AG10803 (cell line): ENCODE measurements around the gene REPS1.
"Not testable (repeated sequence)": the region's sequence is repeated elsewhere in the genome, so short reads cannot be mapped to it uniquely, and the experiment has no call there.

Experiments used
- DNase-seq: peaks from one replicate; pipeline ENCODE4 v3.0.0; 2010; ENCODE audit warnings: low read depth
- H3K4me3 ChIP-seq: 2 replicates; pipeline ENCODE4 v1.5.1; 2011; ENCODE audit warnings: mild to moderate bottlenecking, low read length, control low read depth
- TF ChIP-seq, protein P1 (sequence below): conservative IDR thresholded peaks from 2 replicates; pipeline ENCODE4 v1.5.1; 2011; ENCODE audit warnings: mild to moderate bottlenecking, low read length, control low read depth, inconsistent platforms

REPS1 gene

DNA sequence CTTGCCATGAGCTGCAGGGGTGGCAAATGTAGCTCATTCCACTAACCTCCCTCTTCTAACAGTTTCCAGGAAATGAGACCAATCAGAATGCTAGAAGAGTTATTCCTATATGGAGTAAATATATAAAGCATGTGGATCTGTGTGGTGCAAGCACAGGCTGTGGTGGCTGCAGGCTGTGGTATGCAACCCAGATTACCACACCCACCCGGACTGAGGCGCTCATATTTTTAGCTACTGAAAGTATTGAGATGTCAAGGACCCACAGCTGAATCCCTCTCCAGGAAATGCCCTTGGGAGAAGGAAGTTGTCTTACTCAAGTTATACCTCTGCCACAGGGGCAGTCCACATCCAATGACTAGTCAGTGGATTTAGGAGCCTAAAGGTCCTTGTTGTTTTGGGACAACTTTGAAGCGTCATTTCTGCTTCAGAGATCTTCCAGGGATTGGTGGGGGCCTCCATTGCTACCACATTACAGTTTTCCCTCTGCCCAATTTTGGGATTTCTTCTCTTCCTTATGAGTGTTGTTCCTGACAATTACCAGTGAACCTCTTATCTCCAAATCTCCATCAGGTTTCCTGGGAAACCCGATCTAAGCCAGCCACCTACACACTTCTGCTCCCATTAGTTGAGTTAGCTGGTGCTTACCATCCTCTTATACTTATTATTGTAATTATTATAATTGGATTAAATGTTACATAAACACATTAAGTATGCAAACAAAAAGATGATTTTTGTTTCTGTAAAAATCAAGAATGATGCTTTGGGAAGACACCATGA, 12.1 kb upstream of the REPS1 start:
- H3K4me3 ChIP-seq, result no peak overlapping the region
- TF ChIP-seq, protein P1, sequence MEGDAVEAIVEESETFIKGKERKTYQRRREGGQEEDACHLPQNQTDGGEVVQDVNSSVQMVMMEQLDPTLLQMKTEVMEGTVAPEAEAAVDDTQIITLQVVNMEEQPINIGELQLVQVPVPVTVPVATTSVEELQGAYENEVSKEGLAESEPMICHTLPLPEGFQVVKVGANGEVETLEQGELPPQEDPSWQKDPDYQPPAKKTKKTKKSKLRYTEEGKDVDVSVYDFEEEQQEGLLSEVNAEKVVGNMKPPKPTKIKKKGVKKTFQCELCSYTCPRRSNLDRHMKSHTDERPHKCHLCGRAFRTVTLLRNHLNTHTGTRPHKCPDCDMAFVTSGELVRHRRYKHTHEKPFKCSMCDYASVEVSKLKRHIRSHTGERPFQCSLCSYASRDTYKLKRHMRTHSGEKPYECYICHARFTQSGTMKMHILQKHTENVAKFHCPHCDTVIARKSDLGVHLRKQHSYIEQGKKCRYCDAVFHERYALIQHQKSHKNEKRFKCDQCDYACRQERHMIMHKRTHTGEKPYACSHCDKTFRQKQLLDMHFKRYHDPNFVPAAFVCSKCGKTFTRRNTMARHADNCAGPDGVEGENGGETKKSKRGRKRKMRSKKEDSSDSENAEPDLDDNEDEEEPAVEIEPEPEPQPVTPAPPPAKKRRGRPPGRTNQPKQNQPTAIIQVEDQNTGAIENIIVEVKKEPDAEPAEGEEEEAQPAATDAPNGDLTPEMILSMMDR, result no peak
- peak; percentile 50 for DNase-seq

GRCh38 chr6:138997136-138997535, 9.1 kb upstream of the REPS1 start:
- TF ChIP-seq, protein P1, result no peak
- DNase-seq, result no peak
- H3K4me3 ChIP-seq, result no peak overlapping the region

- TF ChIP-seq, protein P1, result no peak
- no peak overlapping the region for H3K4me3 ChIP-seq
- no peak for DNase-seq
Measured at GRCh38 chr6:138996524-138996923, 8.5 kb upstream of the REPS1 start.

DNA sequence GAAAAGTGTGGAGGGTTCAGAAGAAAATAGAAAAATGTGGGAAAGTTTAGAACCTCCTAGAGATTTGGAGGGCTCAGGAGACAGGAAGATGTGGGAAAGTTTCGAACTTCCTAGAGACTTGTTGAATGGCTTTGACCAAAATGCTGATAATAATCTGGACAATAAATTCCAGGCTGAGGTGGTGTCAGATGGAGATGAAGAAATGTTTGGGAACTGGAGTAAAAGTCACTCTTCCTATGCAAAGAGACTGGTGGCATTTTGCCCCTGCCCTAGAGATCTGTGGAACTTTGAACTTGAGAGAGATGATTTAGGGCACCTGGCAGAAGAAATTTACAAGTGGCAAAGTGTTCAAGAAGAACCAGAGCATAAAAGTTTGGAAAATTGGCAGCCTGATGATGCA, 5.4 kb upstream of the REPS1 start:
- not testable (repeated sequence) for DNase-seq, H3K4me3 ChIP-seq

- not testable (repeated sequence) for H3K4me3 ChIP-seq, DNase-seq
Measured at GRCh38 chr6:138992965-138993364, 4.9 kb upstream of the REPS1 start.

- TF ChIP-seq, protein P1, result no peak
- DNase-seq, result no peak
- no peak overlapping the region for H3K4me3 ChIP-seq
Measured at GRCh38 chr6:138991206-138991605, 3.2 kb upstream of the REPS1 start.

- DNase-seq, result no peak
- no peak overlapping the region for H3K4me3 ChIP-seq
- TF ChIP-seq, protein P1, result no peak
Measured at GRCh38 chr6:138989098-138989983, 1.3 kb upstream of the REPS1 start.

DNA sequence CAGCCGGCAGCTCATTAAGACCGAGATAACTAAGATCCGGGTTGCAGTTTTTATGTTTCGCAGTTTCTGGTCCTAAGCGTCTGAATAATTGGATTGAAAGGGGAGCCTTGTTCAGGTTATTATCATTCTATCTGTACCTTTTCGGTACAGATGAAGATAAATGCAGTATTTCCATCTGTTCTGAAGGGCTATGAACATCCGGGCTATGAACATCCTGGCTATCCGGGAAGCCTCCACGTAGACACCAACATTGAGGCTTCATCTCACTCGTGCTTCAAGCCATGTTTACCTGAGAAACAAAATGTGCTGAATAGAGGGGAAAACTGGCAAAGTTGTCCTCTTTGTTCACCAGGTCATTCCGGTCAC, 399 bp upstream of the REPS1 start:
- TF ChIP-seq, protein P1, result no peak
- peak; percentile 17 for DNase-seq
- H3K4me3 ChIP-seq, result peak overlapping the region; percentile 88
